ENCODE results near the gene UGT1A9. TPM values are rescaled to one million over a fixed set of nuclear protein-coding genes. Genes with fewer than 3 reads are reported as not detected.

The UGT1A9 gene
- total RNA-seq, 1 experiment from 2014 or later: not detected

DNA sequence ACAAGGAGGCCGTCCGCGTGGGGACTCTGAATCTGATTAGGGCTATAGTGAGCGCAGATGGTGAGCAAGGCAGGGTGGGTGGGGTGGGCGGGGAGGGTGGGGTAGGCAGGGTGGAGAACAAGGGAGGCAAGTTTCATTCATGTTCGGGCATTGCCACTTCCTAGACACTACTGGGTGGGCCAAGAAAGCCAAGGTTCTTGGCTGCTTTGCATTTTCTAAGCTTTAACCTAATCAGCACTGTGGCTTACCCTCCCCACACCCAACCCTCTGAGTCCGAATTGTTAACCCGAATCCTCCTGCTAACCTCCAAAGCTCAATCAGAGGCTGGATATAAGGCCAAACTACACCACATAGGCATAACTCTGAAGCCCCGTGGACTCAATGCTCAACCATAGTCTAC is 124.6 kb downstream of the UGT1A9 start:
- no CpG with 5 or more reads among the region's 9 CpGs for WGBS (ENCODE audit: extremely low coverage, insufficient read length, low lambda C conversion rate)
- no peaks in the 10 kb centered on the region for H3K27me3 ChIP-seq (ENCODE audit: insufficient read depth, low read length)
- H3K79me1 ChIP-seq (ENCODE audit: insufficient read depth, low read depth, low read length, poor library complexity, severe bottlenecking): no peaks in the 10 kb centered on the region
- H3K23ac ChIP-seq (ENCODE audit: insufficient read length, low read depth, low read length): no peak overlapping the region
- no peaks in the 10 kb centered on the region for H3K23me2 ChIP-seq (ENCODE audit: insufficient read length, low read depth, low read length, poor library complexity, severe bottlenecking)
- no peaks in the 10 kb centered on the region for H4K20me1 ChIP-seq (ENCODE audit: control insufficient read depth, insufficient read depth, insufficient read length)
- Mint-ChIP-seq H3K4me3 (no peak overlapping the region), H3K9me3 (peaks cover 10 to 11% of the 10 kb centered on the region in 2 experiments), H3K4me1 (peaks cover 2 to 4% of the 10 kb centered on the region in 2 experiments; a peak in 3 of 4 replicates), H3K27ac (no peak overlapping the region), H3K27me3 (ENCODE audit: low read depth) (peaks cover 9% of the 10 kb centered on the region), H3K36me3 (ENCODE audit: insufficient read depth in 1 of 3, low read depth in 3 of 3) (peaks cover 0 to 5% (median 4%) of the 10 kb centered on the region in 3 experiments; a peak in 3 of 7 replicates)
- H3K4me1 ChIP-seq (ENCODE audit: insufficient read depth, low read length): no peaks in the 10 kb centered on the region
- H3K27ac ChIP-seq (ENCODE audit: insufficient read length, low read depth, low read length): no peak overlapping the region
- DNase-seq: no peak
- H3K9ac ChIP-seq (ENCODE audit: extremely low read depth, insufficient read length, low read length): no peak overlapping the region
- no peak overlapping the region for H2BK20ac ChIP-seq (ENCODE audit: low read depth, low read length, poor library complexity, severe bottlenecking)
- H3K79me2 ChIP-seq (ENCODE audit: insufficient read depth, low read length): no peaks in the 10 kb centered on the region
- no peak overlapping the region for H3K14ac ChIP-seq (ENCODE audit: insufficient read depth, low read length)
- TF ChIP-seq, protein P1, sequence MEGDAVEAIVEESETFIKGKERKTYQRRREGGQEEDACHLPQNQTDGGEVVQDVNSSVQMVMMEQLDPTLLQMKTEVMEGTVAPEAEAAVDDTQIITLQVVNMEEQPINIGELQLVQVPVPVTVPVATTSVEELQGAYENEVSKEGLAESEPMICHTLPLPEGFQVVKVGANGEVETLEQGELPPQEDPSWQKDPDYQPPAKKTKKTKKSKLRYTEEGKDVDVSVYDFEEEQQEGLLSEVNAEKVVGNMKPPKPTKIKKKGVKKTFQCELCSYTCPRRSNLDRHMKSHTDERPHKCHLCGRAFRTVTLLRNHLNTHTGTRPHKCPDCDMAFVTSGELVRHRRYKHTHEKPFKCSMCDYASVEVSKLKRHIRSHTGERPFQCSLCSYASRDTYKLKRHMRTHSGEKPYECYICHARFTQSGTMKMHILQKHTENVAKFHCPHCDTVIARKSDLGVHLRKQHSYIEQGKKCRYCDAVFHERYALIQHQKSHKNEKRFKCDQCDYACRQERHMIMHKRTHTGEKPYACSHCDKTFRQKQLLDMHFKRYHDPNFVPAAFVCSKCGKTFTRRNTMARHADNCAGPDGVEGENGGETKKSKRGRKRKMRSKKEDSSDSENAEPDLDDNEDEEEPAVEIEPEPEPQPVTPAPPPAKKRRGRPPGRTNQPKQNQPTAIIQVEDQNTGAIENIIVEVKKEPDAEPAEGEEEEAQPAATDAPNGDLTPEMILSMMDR (conservative IDR thresholded peaks at IDR 0.05): no peak
- H3K18ac ChIP-seq (ENCODE audit: insufficient read length, low read depth, low read length): no peak overlapping the region
- no peak overlapping the region for H3K4me2 ChIP-seq (ENCODE audit: insufficient read depth, insufficient read length, low read length)
- no peaks in the 10 kb centered on the region for H3K9me3 ChIP-seq (ENCODE audit: control insufficient read depth, low read depth, low read length)
- H4K5ac ChIP-seq (ENCODE audit: insufficient read length, low read depth, low read length): no peak overlapping the region
- H3T11ph ChIP-seq (ENCODE audit: low read length): no peak overlapping the region
- H2BK12ac ChIP-seq (ENCODE audit: insufficient read length, low read depth, low read length): no peak overlapping the region
- H2BK5ac ChIP-seq (ENCODE audit: insufficient read length, low read length): no peak overlapping the region
- H2AFZ ChIP-seq (ENCODE audit: low read length): no peak overlapping the region
- no peak overlapping the region for H2AK5ac ChIP-seq (ENCODE audit: insufficient read length, low read length)
- H4K8ac ChIP-seq (replicated peaks; ENCODE audit: insufficient read length, low read depth, low read length): no peak overlapping the region
- no peak overlapping the region for H3K4ac ChIP-seq (ENCODE audit: low read depth, low read length)
- H2BK120ac ChIP-seq (ENCODE audit: low read depth, low read length, poor library complexity, severe bottlenecking): no peak overlapping the region
- H3K56ac ChIP-seq (ENCODE audit: insufficient read length, low read depth, low read length): no peak overlapping the region
- no peak overlapping the region for H4K91ac ChIP-seq (ENCODE audit: insufficient read length, low read depth, low read length)
- H2BK15ac ChIP-seq (ENCODE audit: low read depth, low read length): no peak overlapping the region

Data from H9 (cell line).